Fibroblast of mammary gland (primary cell): ENCODE data around the gene RWDD4.
A peak's percentile ranks its signal among the peaks of the same experiment; 100 is the strongest.

ENCODE experiments used
- DNase-seq: peaks from one replicate; pipeline ENCODE4 v3.0.0-alpha.2; 2010; ENCODE audit warnings: low read depth
- H3K4me3 ChIP-seq: 2 replicates; pipeline ENCODE4 v1.5.1; 2011; ENCODE audit warnings: low read depth, mild to moderate bottlenecking, low read length, moderate library complexity; ENCODE audit not compliant: control insufficient read depth
- TF ChIP-seq, protein P1 (sequence below): conservative IDR thresholded peaks from 2 replicates; pipeline ENCODE4 v1.5.1; 2011; ENCODE audit warnings: low read depth, low read length, inconsistent platforms; ENCODE audit not compliant: control insufficient read depth, insufficient read depth

The RWDD4 gene

GRCh38 chr4:183620421-183620820, 38.6 kb downstream of the RWDD4 start:
- TF ChIP-seq, protein P1, sequence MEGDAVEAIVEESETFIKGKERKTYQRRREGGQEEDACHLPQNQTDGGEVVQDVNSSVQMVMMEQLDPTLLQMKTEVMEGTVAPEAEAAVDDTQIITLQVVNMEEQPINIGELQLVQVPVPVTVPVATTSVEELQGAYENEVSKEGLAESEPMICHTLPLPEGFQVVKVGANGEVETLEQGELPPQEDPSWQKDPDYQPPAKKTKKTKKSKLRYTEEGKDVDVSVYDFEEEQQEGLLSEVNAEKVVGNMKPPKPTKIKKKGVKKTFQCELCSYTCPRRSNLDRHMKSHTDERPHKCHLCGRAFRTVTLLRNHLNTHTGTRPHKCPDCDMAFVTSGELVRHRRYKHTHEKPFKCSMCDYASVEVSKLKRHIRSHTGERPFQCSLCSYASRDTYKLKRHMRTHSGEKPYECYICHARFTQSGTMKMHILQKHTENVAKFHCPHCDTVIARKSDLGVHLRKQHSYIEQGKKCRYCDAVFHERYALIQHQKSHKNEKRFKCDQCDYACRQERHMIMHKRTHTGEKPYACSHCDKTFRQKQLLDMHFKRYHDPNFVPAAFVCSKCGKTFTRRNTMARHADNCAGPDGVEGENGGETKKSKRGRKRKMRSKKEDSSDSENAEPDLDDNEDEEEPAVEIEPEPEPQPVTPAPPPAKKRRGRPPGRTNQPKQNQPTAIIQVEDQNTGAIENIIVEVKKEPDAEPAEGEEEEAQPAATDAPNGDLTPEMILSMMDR: no peak
- no peak for DNase-seq
- no peak overlapping the region for H3K4me3 ChIP-seq

- DNase-seq: peak; percentile 52
- H3K4me3 ChIP-seq: no peak overlapping the region
- TF ChIP-seq, protein P1: no peak
Measured at GRCh38 chr4:183618681-183619080, 40.3 kb downstream of the RWDD4 start.

- DNase-seq: no peak
- H3K4me3 ChIP-seq: no peak overlapping the region
- TF ChIP-seq, protein P1: no peak
Measured at GRCh38 chr4:183617075-183617474, 41.9 kb downstream of the RWDD4 start.

GRCh38 chr4:183612329-183613250, 46.4 kb downstream of the RWDD4 start:
- TF ChIP-seq, protein P1: no peak
- no peak for DNase-seq
- H3K4me3 ChIP-seq: no peak overlapping the region

DNA sequence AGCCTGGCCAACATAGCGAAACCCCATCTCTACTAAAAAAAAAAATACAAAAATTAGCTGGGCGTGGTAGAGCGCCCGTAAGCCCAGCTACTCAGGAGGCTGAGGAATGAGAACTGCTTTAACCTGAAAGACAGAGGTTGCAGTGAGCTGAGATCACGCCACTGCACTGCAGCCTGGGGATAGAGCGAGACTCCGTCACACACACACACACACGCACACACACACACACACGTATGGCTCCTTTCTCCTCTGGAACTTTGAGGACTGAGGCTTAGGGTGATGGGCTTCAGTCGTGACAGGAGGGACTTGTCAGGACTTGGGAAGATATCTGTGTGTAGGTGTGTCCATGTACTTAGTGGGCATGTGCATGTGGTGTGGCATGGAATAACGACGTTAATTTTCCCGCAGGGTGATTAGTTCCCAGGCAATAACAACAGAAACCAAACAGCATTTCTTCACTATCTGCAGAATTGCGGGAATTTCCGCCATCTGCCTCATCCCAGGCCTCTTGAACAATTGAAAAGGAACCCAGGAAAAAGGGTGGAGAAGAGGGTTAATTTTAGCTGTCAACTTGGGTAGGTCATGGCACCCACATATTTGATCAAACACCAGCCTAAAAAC, 47.7 kb downstream of the RWDD4 start:
- TF ChIP-seq, protein P1: no peak
- H3K4me3 ChIP-seq: no peak overlapping the region
- no peak for DNase-seq

DNA sequence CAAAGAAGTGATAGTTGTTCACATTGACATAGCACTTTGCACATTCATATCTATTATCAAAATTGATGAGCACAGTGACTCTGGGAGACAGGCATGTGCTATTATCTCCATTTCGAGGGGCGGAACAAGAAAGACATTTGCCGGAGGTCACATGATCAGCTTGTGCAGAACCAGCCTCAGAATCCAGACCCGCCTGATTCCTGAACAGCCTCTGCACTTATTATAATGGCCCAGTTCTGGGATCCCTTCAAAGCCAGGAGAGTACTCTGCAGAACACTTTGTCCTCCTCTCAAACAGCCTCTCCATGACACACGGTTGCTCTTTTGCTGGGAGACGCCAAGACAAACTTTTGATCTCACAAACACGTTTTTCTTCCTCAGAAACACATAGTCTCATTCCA, 48.4 kb downstream of the RWDD4 start:
- peak; percentile 67 for DNase-seq
- TF ChIP-seq, protein P1: no peak
- no peak overlapping the region for H3K4me3 ChIP-seq

- H3K4me3 ChIP-seq: no peak overlapping the region
- TF ChIP-seq, protein P1: no peak
- peak; percentile 71 for DNase-seq
Measured at GRCh38 chr4:183610033-183610432, 49.0 kb downstream of the RWDD4 start.
